NCI-H1048 (cell line): Measurements from ENCODE around the gene CAV1.

ENCODE experiments used
- DNase-seq: peaks from one replicate; lab custom pipeline; 2025; lab: John Stamatoyannopoulos, UW

CAV1 gene

DNA sequence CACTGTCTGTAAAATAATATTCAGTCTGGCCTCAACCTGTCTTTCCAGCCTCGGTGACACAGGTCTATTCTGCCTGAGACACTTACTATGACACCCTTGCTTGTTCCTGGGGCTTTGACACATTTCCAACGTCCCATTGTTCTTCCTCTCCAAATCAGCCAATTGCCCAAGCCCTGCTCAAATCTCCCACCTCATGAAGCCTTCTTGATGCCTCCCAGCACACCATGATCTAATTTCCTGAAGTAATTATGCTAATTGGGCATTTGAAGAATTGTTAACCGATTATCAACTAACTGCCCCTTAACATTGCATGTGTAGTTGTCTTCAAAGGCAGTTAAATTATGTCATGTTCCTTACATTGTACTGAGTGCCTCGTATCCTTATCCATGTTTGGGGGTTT lies 33.1 kb downstream of the CAV1 start:
- DNase-seq, result no peak

GRCh38 chr7:116560021-116560970 lies 35.5 kb downstream of the CAV1 start:
- DNase-seq, result no peak

DNA sequence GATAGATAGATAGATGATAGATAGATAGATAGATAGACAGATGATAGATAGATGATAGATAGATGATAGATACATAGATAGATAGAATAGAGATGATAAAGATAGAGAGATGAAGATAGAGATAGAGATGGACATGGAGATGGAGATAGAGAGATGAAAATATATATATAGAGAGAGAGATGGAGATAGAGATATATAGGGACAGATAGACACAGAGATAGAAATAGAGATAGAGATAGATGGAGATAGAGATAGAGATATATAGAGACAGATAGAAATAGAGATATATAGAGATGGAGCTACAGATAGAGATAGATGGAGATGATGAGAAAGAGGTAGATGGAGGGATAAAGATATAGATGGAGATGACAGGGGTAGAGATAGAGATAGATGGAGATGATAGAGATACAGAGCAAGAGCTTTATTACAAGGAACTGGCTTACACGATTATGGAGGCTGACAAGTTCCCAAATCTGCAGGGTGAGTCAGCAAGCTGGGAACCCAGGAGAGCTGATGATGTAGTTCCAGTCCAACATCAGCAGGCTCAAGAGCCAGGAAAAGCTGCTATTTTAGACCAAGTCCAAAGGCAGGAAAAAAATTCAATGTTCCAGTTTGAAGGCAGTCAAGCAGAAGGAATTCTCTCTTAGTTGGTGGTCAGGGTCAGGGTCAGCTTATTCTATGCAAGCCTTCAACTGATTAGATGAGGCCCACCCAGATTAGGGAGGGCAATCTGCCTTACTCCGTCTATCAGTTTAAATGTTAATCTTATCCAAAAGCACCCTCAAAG lies 37.1 kb downstream of the CAV1 start:
- DNase-seq, result no peak

GRCh38 chr7:116562529-116563121 lies 37.8 kb downstream of the CAV1 start:
- DNase-seq, result no peak

DNA sequence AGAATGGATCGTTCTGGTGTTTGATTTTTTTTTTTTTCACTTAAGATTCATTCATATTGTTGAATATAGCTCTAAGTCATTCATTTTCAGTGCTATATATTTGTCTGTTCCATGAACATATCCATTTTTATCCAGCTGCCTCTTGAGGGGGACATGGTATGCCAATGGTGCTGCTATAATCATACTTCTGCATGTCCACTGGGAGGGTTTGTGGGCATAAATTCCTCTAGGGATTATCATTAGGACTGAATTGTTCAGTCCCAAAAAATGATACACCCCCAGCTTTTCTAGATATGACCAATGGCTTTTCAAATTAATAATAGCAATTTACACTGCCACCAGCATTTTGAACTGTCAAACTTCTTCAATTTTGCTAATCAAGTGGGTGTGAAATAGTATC lies 41.1 kb downstream of the CAV1 start:
- DNase-seq, result no peak

DNA sequence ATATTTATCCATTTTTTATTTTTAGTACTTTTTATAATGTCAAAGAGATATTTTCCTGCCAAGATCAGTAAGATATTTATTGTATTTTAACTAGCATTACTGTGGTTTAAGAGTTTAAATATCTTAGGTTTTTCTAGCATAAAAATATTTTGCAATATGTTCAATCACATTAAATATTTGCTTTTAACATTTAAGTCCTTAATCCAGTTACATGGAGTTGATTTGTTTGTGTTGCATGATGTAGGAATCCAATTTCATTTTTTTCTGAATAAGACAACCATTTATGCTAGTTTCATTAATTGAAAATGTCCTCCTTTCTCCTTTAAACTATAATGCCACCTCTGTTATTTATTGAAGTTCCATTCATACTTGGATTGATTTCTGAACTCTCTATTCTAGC lies 41.8 kb downstream of the CAV1 start:
- no peak for DNase-seq

- DNase-seq, result no peak
Measured at GRCh38 chr7:116569737-116570136, 44.9 kb downstream of the CAV1 start.

DNA sequence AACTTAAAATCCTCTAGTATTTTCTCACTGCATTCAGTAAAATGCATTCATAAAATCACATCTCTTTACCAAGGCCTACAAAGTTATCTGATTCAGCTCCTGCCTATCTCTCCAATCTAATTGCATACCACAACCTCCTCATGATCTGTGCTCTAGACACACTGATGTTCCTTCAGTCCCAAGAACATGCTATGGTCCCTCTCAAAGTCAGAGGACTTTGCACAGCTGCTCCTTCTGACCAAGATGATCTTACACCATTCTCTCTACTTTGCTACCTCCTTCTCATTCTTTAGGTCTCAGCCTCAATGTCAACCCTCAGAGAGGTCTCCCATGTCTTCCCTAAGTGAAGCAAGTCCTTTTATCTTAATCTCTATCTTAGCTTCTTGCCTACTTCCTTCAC lies 45.5 kb downstream of the CAV1 start:
- DNase-seq, result no peak

- no peak for DNase-seq
Measured at GRCh38 chr7:116571037-116571436, 46.2 kb downstream of the CAV1 start.

GRCh38 chr7:116571552-116571951 lies 46.7 kb downstream of the CAV1 start:
- no peak for DNase-seq

GRCh38 chr7:116572036-116572435 lies 47.2 kb downstream of the CAV1 start:
- no peak for DNase-seq

- no peak for DNase-seq
Measured at GRCh38 chr7:116573541-116573940, 48.7 kb downstream of the CAV1 start.

DNA sequence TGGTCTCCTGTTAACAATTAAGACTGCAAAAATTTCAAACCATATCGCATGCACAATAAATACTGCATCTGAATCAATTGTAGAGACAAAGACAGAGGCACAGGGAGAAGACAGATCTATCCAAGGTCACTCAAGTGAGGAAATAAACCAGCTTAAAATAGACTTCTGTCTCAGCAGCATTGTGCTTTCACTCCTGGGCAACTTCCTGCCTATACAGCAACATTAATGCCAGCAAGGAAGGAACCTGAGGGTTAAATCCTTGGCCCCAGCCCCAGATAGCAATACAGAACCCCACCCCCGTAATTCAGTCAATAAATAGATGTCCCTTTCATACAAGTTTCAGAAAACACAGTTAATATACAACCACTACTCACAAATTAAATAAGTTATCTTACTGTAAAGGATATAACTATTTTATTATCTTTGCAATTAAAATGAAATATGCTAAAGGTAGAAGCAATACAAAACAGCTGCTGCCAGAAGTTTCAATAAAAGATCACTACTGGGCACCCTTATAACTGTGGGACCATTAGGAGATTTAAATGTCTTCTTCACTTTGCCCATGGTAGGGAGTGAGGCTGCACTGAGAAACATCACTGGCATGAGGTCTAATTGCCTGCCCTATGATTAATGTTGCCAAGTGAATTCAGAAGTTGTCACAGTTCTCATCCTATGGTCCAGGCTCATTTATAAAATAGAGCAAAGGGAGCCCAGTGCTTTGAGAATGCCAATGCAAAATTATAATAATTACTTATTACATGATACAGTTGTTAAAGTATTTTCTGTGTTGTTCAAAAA lies 49.4 kb downstream of the CAV1 start:
- DNase-seq, result no peak

- DNase-seq, result no peak
Measured at GRCh38 chr7:116575853-116576252, 51.0 kb downstream of the CAV1 start.

- DNase-seq, result no peak
Measured at GRCh38 chr7:116576350-116577319, 51.8 kb downstream of the CAV1 start.

GRCh38 chr7:116577320-116577871 lies 52.6 kb downstream of the CAV1 start:
- DNase-seq, result no peak

DNA sequence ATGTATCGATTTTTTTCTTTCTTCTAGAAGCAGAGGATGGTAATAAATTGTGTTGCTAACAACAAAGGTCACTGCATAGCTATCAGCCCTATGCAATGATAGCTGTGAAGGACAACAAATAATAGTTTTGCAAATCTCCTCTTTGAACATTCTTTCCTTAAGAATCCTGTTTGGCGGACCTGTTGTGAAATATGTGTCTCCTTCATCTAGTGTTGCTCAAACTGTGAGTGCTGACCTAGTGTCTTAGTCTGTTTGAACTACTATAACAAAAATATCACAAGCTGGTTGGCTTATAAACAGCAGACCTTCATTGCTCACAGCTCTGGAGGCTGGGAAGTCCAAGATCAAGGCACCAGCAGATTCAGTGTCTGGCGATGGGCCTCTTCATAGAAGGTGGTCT lies 53.7 kb downstream of the CAV1 start:
- DNase-seq, result no peak

DNA sequence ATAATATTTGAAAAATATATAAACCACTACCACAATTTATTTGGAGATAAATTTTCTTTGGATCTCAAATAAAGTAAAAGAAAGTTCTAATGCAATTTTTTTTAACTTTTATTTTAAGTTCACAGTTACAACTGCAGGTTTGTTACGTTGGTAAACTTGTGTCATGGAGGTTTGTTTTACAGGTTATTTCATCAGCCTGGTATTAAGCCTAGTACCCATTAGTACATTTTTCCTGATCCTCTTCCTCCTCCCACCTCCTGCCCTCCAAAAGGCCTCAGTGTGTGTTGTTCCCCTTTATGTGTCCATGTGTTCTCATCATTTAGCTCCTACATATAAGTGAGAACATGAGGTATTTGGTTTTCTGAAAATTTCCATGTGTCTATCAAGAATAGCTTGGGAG lies 54.5 kb downstream of the CAV1 start:
- no peak for DNase-seq

DNA sequence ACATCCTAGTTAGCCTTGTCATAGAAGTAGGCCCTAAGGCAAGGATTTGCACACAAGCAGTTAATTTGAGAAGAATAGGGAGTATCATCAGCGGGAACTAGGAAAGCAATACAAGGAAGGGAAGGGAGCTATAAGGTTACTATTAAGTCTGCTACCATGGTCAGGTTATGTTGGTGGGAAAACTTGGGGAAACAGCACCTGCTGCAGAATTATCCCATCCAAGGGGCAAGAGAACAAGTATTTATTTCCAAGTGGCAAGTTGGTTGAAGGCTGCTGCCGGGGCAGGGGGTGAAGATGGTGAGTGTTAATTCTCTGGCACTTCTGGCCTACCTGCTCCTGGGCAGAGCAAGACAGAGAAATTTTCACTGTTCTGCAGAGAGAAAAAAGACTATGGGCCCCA lies 55.0 kb downstream of the CAV1 start:
- no peak for DNase-seq

GRCh38 chr7:116582164-116582732 lies 57.4 kb downstream of the CAV1 start:
- no peak for DNase-seq
